Medulla oblongata (tissue), 1 donor: ENCODE measurements around the gene SPACA4.

ENCODE experiments used
- DNase-seq: peaks from one replicate; pipeline ENCODE4 v3.0.0-alpha.2; 2015; ENCODE audit errors: extremely low spot score

SPACA4 gene

GRCh38 chr19:48646722-48647216 lies 40.2 kb downstream of the SPACA4 start:
- no peak for DNase-seq

DNA sequence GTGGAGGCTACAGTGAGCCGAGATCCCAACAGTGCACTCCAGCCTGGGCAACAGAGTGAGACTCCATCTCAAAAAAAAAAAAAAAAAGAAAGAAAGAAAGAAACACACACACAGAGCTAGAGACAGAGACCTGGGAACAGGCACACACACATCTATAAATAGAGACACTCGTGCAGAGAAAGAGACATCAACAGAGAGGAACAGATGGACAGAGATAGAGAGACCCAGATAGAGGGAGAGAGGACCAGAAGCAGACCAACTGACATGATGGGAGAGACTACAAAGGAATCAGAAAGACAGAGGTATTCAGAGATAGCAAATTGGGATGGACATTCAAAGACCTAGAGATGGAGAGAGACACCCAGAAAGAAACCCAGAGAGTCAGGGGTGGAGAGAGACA lies 41.6 kb downstream of the SPACA4 start:
- DNase-seq: no peak

DNA sequence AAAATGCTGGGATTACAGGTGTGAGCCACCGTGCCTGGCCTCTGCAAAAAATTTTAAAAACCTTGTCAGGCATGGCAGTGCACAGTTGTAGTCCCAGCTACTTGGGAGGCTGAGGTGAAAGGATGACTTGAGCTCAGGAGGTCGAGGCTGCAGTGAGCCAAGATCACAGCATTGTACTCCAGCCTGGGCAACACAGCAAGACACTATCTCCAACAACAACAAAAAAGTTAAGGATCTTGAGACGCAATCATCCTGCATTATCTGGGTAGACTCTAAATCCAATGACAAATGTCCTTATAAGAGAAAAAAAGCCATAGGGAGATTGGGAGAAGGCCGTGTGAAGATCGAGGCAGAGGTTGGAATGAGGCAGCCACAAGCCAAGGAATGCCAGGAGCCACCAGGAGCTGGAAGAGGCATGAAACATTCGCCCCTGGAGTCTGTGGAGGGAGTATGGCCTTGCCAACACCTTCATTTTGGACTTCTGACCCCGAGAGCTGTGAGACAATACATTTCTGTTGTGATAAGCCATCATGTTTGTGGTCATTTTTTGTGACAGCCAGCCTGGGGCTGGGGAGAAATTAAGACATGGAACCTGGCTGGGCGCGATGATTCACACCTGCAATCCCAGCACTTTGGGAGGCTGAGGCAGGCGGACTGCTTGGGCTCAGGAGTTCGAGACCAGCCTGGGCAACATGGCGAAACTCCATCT lies 44.6 kb downstream of the SPACA4 start:
- DNase-seq: no peak

- no peak for DNase-seq
These were observed 45.1 kb downstream of the SPACA4 start for GRCh38 chr19:48651683-48652048.

DNA sequence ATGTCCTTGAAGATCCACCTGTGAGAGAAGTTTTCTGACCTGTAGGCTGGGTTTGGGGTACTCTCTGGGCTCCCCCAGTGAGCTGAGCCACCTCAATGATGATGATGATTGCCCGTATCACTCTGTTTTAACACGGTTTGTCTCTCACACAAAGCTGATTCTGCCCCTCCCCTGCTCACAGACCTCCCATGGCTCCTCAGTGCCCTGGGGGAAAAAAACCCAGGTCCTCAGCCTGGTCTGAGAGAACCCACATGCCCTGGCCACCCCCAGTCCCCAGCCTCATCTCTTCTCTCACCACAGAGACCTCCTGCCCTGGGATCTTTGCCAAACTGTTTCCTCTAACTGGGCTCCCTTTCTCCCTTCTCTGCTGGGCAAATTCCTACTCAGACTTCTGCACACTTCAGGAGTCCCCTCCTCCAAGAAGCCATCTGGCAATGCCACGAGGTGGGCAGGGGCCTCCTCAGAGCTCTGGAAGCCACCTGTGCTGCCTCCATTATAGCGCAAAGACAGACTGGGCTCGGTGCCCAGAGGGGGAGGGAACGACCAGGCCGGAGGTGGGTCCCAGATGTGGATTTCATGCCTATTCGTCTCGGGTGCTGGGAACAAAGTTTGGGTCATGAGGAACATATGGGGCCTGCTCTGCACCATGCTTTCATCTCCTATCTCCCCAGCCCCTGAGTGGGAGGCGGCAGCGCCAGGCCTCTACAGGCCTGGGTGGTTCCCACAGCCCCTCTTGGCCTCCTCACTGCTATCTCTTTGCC lies 47.9 kb downstream of the SPACA4 start:
- DNase-seq: no peak

GRCh38 chr19:48656840-48657474 lies 50.4 kb downstream of the SPACA4 start:
- DNase-seq: no peak
